Measurements from ENCODE around the gene BNC2. TPM values are rescaled to one million over a fixed set of nuclear protein-coding genes. Genes with fewer than 3 reads are reported as not detected.

BNC2 gene
- total RNA-seq, 1 donor from 2014 or later: 15.2 TPM

GRCh38 chr9:16879416-16879815, 8.9 kb upstream of the BNC2 start:
- TF ChIP-seq CTCF (IDR thresholded peaks at IDR 0.05; ENCODE audit: partially characterized antibody, unreplicated experiment): no peak
- Mint-ChIP-seq H3K27ac (ENCODE audit: unreplicated experiment) (no peak overlapping the region), H3K9me3 (ENCODE audit: unreplicated experiment) (peaks cover 2% of the 10 kb centered on the region), H3K36me3 (ENCODE audit: unreplicated experiment) (no peaks in the 10 kb centered on the region), H3K27me3 (ENCODE audit: unreplicated experiment) (peaks cover 4% of the 10 kb centered on the region), H3K4me3 (ENCODE audit: unreplicated experiment) (no peak overlapping the region), H3K4me1 (ENCODE audit: low read depth, unreplicated experiment) (peaks cover 4% of the 10 kb centered on the region)
- DNase-seq: no peak

GRCh38 chr9:16877256-16877655, 6.8 kb upstream of the BNC2 start:
- no peak for TF ChIP-seq CTCF (IDR thresholded peaks at IDR 0.05; ENCODE audit: partially characterized antibody, unreplicated experiment)
- no peak overlapping the region for H3K27ac Mint-ChIP-seq (ENCODE audit: unreplicated experiment)
- no peaks in the 10 kb centered on the region for H3K36me3 Mint-ChIP-seq (ENCODE audit: unreplicated experiment)
- H3K4me1 Mint-ChIP-seq (ENCODE audit: low read depth, unreplicated experiment): no peaks in the 10 kb centered on the region
- no peak for DNase-seq
- H3K4me3 Mint-ChIP-seq (ENCODE audit: unreplicated experiment): no peak overlapping the region
- H3K27me3 Mint-ChIP-seq (ENCODE audit: unreplicated experiment): peaks cover 4% of the 10 kb centered on the region
- no peaks in the 10 kb centered on the region for H3K9me3 Mint-ChIP-seq (ENCODE audit: unreplicated experiment)

GRCh38 chr9:16873126-16873802, 2.8 kb upstream of the BNC2 start:
- no peak for TF ChIP-seq CTCF (IDR thresholded peaks at IDR 0.05; ENCODE audit: partially characterized antibody, unreplicated experiment)
- H3K36me3 Mint-ChIP-seq (ENCODE audit: unreplicated experiment): no peaks in the 10 kb centered on the region
- no peak overlapping the region for H3K27ac Mint-ChIP-seq (ENCODE audit: unreplicated experiment)
- peaks cover 5% of the 10 kb centered on the region for H3K4me1 Mint-ChIP-seq (ENCODE audit: low read depth, unreplicated experiment)
- peaks cover 3% of the 10 kb centered on the region for H3K9me3 Mint-ChIP-seq (ENCODE audit: unreplicated experiment)
- H3K27me3 Mint-ChIP-seq (ENCODE audit: unreplicated experiment): peaks cover 6% of the 10 kb centered on the region
- H3K4me3 Mint-ChIP-seq (ENCODE audit: unreplicated experiment): no peak overlapping the region
- DNase-seq: no peak

- H3K27me3 Mint-ChIP-seq (ENCODE audit: unreplicated experiment): peaks cover 5% of the 10 kb centered on the region
These were observed 1.1 kb upstream of the BNC2 start for GRCh38 chr9:16871336-16872151.

More at GRCh38 chr9:16871336-16872151, 1.1 kb upstream of the BNC2 start:
- H3K27ac Mint-ChIP-seq (ENCODE audit: unreplicated experiment): no peak overlapping the region
- no peaks in the 10 kb centered on the region for H3K36me3 Mint-ChIP-seq (ENCODE audit: unreplicated experiment)
- peaks cover 3% of the 10 kb centered on the region for H3K9me3 Mint-ChIP-seq (ENCODE audit: unreplicated experiment)
- DNase-seq: peak; percentile 38
- H3K4me1 Mint-ChIP-seq (ENCODE audit: low read depth, unreplicated experiment): peaks cover 5% of the 10 kb centered on the region
- peak overlapping the region; percentile 93 for H3K4me3 Mint-ChIP-seq (ENCODE audit: unreplicated experiment)
- no peak for TF ChIP-seq CTCF (IDR thresholded peaks at IDR 0.05; ENCODE audit: partially characterized antibody, unreplicated experiment)
